ENCODE results near the gene RASAL2.
"Not testable (repeated sequence)": the region's sequence is repeated elsewhere in the genome, so short reads cannot be mapped to it uniquely, and the experiment has no call there.

The RASAL2 gene

GRCh38 chr1:178345238-178345637 lies 251.3 kb downstream of the RASAL2 start:
- no peak for DNase-seq (ENCODE audit: low read depth in 3 of 3)

GRCh38 chr1:178345807-178346206 lies 251.9 kb downstream of the RASAL2 start:
- DNase-seq (ENCODE audit: low read depth in 3 of 3): no peak

GRCh38 chr1:178349801-178350200 lies 255.9 kb downstream of the RASAL2 start:
- DNase-seq (ENCODE audit: low read depth in 3 of 3): no peak

GRCh38 chr1:178351911-178352310 lies 258.0 kb downstream of the RASAL2 start:
- not testable (repeated sequence) for DNase-seq (ENCODE audit: low read depth in 3 of 3)

GRCh38 chr1:178352790-178353416 lies 259.0 kb downstream of the RASAL2 start:
- no peak for DNase-seq (ENCODE audit: low read depth in 3 of 3)

- DNase-seq (ENCODE audit: low read depth in 3 of 3): no peak
These were observed 259.6 kb downstream of the RASAL2 start for GRCh38 chr1:178353524-178353923.

GRCh38 chr1:178354816-178355215 lies 260.9 kb downstream of the RASAL2 start:
- no peak for DNase-seq (ENCODE audit: low read depth in 3 of 3)

GRCh38 chr1:178356299-178356698 lies 262.4 kb downstream of the RASAL2 start:
- no peak for DNase-seq (ENCODE audit: low read depth in 3 of 3)

GRCh38 chr1:178358456-178358855 lies 264.6 kb downstream of the RASAL2 start:
- no peak for DNase-seq (ENCODE audit: low read depth in 3 of 3)

- DNase-seq (ENCODE audit: low read depth in 3 of 3): no peak
These were observed 266.5 kb downstream of the RASAL2 start for GRCh38 chr1:178360421-178360820.

- DNase-seq (ENCODE audit: low read depth in 3 of 3): no peak
These were observed 267.9 kb downstream of the RASAL2 start for GRCh38 chr1:178361847-178362246.

- no peak for DNase-seq (ENCODE audit: low read depth in 3 of 3)
These were observed 268.8 kb downstream of the RASAL2 start for GRCh38 chr1:178362747-178363146.

- no peak for DNase-seq (ENCODE audit: low read depth in 3 of 3)
These were observed 270.9 kb downstream of the RASAL2 start for GRCh38 chr1:178364782-178365181.

GRCh38 chr1:178367151-178367550 lies 273.2 kb downstream of the RASAL2 start:
- DNase-seq (ENCODE audit: low read depth in 3 of 3): no peak

- DNase-seq (ENCODE audit: low read depth in 3 of 3): no peak
These were observed 274.3 kb downstream of the RASAL2 start for GRCh38 chr1:178368208-178368607.

- no peak for DNase-seq (ENCODE audit: low read depth in 3 of 3)
These were observed 277.3 kb downstream of the RASAL2 start for GRCh38 chr1:178371235-178371634.

- DNase-seq (ENCODE audit: low read depth in 3 of 3): no peak
These were observed 278.1 kb downstream of the RASAL2 start for GRCh38 chr1:178371933-178372388.

GRCh38 chr1:178374016-178374415 lies 280.1 kb downstream of the RASAL2 start:
- no peak for DNase-seq (ENCODE audit: low read depth in 3 of 3)

GRCh38 chr1:178376008-178376407 lies 282.1 kb downstream of the RASAL2 start:
- DNase-seq (ENCODE audit: low read depth in 3 of 3): no peak

GRCh38 chr1:178379807-178380206 lies 285.9 kb downstream of the RASAL2 start:
- no peak for DNase-seq (ENCODE audit: low read depth in 3 of 3)

GRCh38 chr1:178382372-178382771 lies 288.5 kb downstream of the RASAL2 start:
- DNase-seq (ENCODE audit: low read depth in 3 of 3): no peak

- DNase-seq (ENCODE audit: low read depth in 3 of 3): no peak
These were observed 291.8 kb downstream of the RASAL2 start for GRCh38 chr1:178385662-178386061.

GRCh38 chr1:178388418-178389145 lies 294.7 kb downstream of the RASAL2 start:
- no peak for DNase-seq (ENCODE audit: low read depth in 3 of 3)
